ENCODE results near the gene HOXA6. TPM values are rescaled to one million over a fixed set of nuclear protein-coding genes. Genes with fewer than 3 reads are reported as not detected.

Gene HOXA6
- total and polyA plus RNA-seq, 9 of the 15 experiments (the other 6 are each of a cell fraction or from before 2014, with no cell fraction given) = not detected

DNA sequence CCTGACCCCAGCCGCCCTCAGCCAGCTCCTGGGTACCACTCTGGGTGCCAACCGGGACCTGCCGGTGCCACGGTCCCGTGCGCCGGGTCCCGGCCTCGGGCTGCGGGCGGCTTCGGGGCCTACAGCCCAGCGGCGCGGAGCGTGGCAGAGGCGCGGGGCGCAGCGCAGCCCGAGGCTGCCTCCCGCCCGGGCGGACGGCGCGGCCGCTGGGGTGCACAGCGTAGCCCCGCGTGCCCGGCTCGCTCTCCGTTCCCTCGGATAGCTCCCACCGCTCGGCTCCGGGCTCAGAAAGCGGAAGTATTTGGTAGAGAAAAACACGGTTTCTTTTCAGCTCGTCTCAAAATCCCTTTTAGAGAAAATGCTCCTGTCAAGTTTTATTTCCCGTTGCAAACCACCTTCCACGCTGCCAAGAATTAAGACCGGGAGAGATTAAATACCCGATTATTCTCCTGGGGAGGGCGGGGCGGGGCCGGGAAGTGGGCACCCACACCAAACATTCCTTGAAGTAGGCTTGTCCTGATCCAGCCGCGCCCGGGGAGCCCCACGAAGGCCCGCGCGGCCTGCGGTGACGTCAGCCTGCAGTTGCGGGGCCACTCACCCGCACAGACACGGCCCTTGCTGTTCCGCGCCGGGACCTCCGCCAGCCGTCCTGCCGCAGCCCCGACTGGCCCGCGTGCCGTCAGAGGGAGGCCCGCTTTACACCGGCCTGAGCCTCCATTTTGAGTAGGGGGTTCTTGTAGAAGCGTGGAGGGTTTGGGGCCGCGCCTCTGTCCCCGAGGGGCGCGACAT, 45.2 kb upstream of the HOXA6 start:
- H3K9ac ChIP-seq (ENCODE audit: insufficient read depth in 1 of 2, low read depth in 2 of 2, low read length in 2 of 2) = no peak overlapping the region
- DNase-seq (ENCODE audit: extremely low read depth in 1 of 4, low spot score in 3 of 4) (no peak), ATAC-seq (no peak), FAIRE-seq (no peak)
- H3K27ac ChIP-seq (ENCODE audit: extremely low read depth, low read depth, low read length) = no peak overlapping the region
- in situ Hi-C loops (cut with MboI) (no loop called here), intact Hi-C loops (cut with micrococcal nuclease) (no loop called here)
- BruUV-seq (replicated peaks) = no TSS peak
- H3K4me3 ChIP-seq = no peak overlapping the region
- H3K4me1 ChIP-seq (replicated peaks in 1 of 2; ENCODE audit: control insufficient read depth in 2 of 2, insufficient read depth in 2 of 2, low read length in 2 of 2) = peaks cover 0 to 17% of the 10 kb centered on the region in 2 experiments; a peak in 2 of 5 replicates
- H3K4me2 ChIP-seq (ENCODE audit: insufficient read depth, low read length) = no peak overlapping the region
- no peaks in the 10 kb centered on the region for H3K9me3 ChIP-seq (replicated peaks; ENCODE audit: control insufficient read depth, insufficient read depth, low read depth, low read length)
- H3K79me2 ChIP-seq (ENCODE audit: control insufficient read depth, insufficient read depth, low read length) = no peaks in the 10 kb centered on the region
- no peaks in the 10 kb centered on the region for H3K9me1 ChIP-seq (ENCODE audit: control insufficient read depth, insufficient read depth, low read length)
- H4K20me1 ChIP-seq (replicated peaks; ENCODE audit: control insufficient read depth, insufficient read depth, low read length) = no peaks in the 10 kb centered on the region
- H2AFZ ChIP-seq (ENCODE audit: low read depth, low read length) = no peak overlapping the region
- peaks cover 26 to 54% of the 10 kb centered on the region in 2 experiments for H3K27me3 ChIP-seq (ENCODE audit: control insufficient read depth in 2 of 2, insufficient read depth in 2 of 2, low read length in 2 of 2)
- 41% methylated on average over 59 of the region's 78 CpGs for WGBS (ENCODE audit: insufficient coverage, low coverage, missing lambda C conversion rate)
- ChIA-PET POLR2A (no interaction called here), CTCF (ENCODE audit: low intra/inter-chr PET ratio) (no interaction called here)
- H3K36me3 ChIP-seq (ENCODE audit: control insufficient read depth, insufficient read depth, low read length) = no peaks in the 10 kb centered on the region
- TF ChIP-seq, protein P1, sequence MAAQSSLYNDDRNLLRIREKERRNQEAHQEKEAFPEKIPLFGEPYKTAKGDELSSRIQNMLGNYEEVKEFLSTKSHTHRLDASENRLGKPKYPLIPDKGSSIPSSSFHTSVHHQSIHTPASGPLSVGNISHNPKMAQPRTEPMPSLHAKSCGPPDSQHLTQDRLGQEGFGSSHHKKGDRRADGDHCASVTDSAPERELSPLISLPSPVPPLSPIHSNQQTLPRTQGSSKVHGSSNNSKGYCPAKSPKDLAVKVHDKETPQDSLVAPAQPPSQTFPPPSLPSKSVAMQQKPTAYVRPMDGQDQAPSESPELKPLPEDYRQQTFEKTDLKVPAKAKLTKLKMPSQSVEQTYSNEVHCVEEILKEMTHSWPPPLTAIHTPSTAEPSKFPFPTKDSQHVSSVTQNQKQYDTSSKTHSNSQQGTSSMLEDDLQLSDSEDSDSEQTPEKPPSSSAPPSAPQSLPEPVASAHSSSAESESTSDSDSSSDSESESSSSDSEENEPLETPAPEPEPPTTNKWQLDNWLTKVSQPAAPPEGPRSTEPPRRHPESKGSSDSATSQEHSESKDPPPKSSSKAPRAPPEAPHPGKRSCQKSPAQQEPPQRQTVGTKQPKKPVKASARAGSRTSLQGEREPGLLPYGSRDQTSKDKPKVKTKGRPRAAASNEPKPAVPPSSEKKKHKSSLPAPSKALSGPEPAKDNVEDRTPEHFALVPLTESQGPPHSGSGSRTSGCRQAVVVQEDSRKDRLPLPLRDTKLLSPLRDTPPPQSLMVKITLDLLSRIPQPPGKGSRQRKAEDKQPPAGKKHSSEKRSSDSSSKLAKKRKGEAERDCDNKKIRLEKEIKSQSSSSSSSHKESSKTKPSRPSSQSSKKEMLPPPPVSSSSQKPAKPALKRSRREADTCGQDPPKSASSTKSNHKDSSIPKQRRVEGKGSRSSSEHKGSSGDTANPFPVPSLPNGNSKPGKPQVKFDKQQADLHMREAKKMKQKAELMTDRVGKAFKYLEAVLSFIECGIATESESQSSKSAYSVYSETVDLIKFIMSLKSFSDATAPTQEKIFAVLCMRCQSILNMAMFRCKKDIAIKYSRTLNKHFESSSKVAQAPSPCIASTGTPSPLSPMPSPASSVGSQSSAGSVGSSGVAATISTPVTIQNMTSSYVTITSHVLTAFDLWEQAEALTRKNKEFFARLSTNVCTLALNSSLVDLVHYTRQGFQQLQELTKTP (IDR thresholded peaks at IDR 0.05; ENCODE audit: low read depth in 1 of 2, partially characterized antibody in 2 of 2) = no peak
- no peak for TF ChIP-seq TEAD2 (tag; IDR thresholded peaks at IDR 0.05)
- TF ChIP-seq MBD2 (IDR thresholded peaks at IDR 0.05; ENCODE audit: borderline replicate concordance, low read depth) = no peak
- TF ChIP-seq TCF3 (CRISPR knock-in tag; IDR thresholded peaks at IDR 0.05) = no peak
- no peak for TF ChIP-seq RB1 (IDR thresholded peaks at IDR 0.05; ENCODE audit: low read depth)
- TF ChIP-seq SUPT5H (IDR thresholded peaks at IDR 0.05) = no peak
- TF ChIP-seq HDAC1 (IDR thresholded peaks at IDR 0.05) = no peak
- no peak for TF ChIP-seq ZNF121 (CRISPR knock-in tag; conservative IDR thresholded peaks at IDR 0.05)
